Glutamatergic neuron (in vitro differentiated cells): ENCODE data around the gene WFIKKN2. TPM values are rescaled to one million over a fixed set of nuclear protein-coding genes. Genes with fewer than 3 reads are reported as not detected.
"Not testable (repeated sequence)": the region's sequence is repeated elsewhere in the genome, so short reads cannot be mapped to it uniquely, and the experiment has no call there.

Source experiments
- DNase-seq: peaks from one replicate; pipeline ENCODE4 v3.0.0; 2022
- H3K27ac Mint-ChIP-seq: one replicate; pipeline ENCODE4 v1.8.0; 2020; ENCODE audit warnings: mild to moderate bottlenecking, mixed read lengths, inconsistent platforms; ENCODE audit not compliant: unreplicated experiment
- H3K27me3 Mint-ChIP-seq: one replicate; pipeline ENCODE4 v1.8.0; 2020; ENCODE audit warnings: mild to moderate bottlenecking, moderate library complexity, mixed read lengths, inconsistent platforms; ENCODE audit not compliant: unreplicated experiment
- H3K36me3 Mint-ChIP-seq: one replicate; pipeline ENCODE4 v1.8.0; 2020; ENCODE audit warnings: mild to moderate bottlenecking, mixed read lengths, inconsistent platforms; ENCODE audit not compliant: unreplicated experiment
- H3K4me1 Mint-ChIP-seq: one replicate; pipeline ENCODE4 v1.8.0; 2020; ENCODE audit warnings: mild to moderate bottlenecking, low read depth, mixed read lengths, inconsistent platforms; ENCODE audit not compliant: unreplicated experiment
- H3K4me3 Mint-ChIP-seq: one replicate; pipeline ENCODE4 v1.8.0; 2020; ENCODE audit warnings: mild to moderate bottlenecking, mixed read lengths, inconsistent platforms; ENCODE audit not compliant: unreplicated experiment
- H3K9me3 Mint-ChIP-seq: one replicate; pipeline ENCODE4 v1.8.0; 2020; ENCODE audit warnings: mild to moderate bottlenecking, moderate library complexity, mixed read lengths, inconsistent platforms; ENCODE audit not compliant: unreplicated experiment
- CTCF ChIP-seq: fragments of 200-600 bp; sonication (generic); IDR thresholded peaks from one replicate; pipeline ENCODE4 v1.5.0; 2021; ENCODE audit not compliant: partially characterized antibody, unreplicated experiment
- total RNA-seq: library from RNA; stranded (reverse); fragmentation: NEBNext Ultra II Directional; extraction: Animal tissue kit (Norgen Biotek cat#: 25700); gene quantifications from one replicate; pipeline ENCODE4 v1.2.1, GENCODE V29; 2021; ENCODE audit not compliant: unreplicated experiment

The WFIKKN2 gene
- total RNA-seq, 1 donor from 2014 or later, result 3.5 TPM

GRCh38 chr17:50799582-50799981 lies 35.8 kb upstream of the WFIKKN2 start:
- Mint-ChIP-seq H3K36me3 (no peaks in the 10 kb centered on the region), H3K9me3 (peaks cover 3% of the 10 kb centered on the region), H3K4me3 (no peak overlapping the region), H3K27ac (no peak overlapping the region), H3K4me1 (peaks cover 11% of the 10 kb centered on the region), H3K27me3 (peaks cover 8% of the 10 kb centered on the region)
- no peak for DNase-seq
- TF ChIP-seq CTCF, result no peak

- H3K36me3 Mint-ChIP-seq, result no peaks in the 10 kb centered on the region
- H3K9me3 Mint-ChIP-seq, result peaks cover 3% of the 10 kb centered on the region
- no peak for DNase-seq
- TF ChIP-seq CTCF, result no peak
- H3K4me3 Mint-ChIP-seq, result no peak overlapping the region
- peaks cover 11% of the 10 kb centered on the region for H3K4me1 Mint-ChIP-seq
- H3K27ac Mint-ChIP-seq, result no peak overlapping the region
- H3K27me3 Mint-ChIP-seq, result peaks cover 8% of the 10 kb centered on the region
These were observed 35.1 kb upstream of the WFIKKN2 start for GRCh38 chr17:50800196-50800700.

GRCh38 chr17:50802609-50803571 lies 32.5 kb upstream of the WFIKKN2 start:
- Mint-ChIP-seq H3K4me3 (no peak overlapping the region), H3K27me3 (peaks cover 8% of the 10 kb centered on the region), H3K36me3 (no peaks in the 10 kb centered on the region), H3K4me1 (peaks cover 7% of the 10 kb centered on the region), H3K27ac (no peak overlapping the region), H3K9me3 (peaks cover 3% of the 10 kb centered on the region)
- TF ChIP-seq CTCF, result no peak
- DNase-seq, result no peak

- Mint-ChIP-seq H3K9me3 (peaks cover 3% of the 10 kb centered on the region), H3K36me3 (no peaks in the 10 kb centered on the region), H3K27me3 (peaks cover 8% of the 10 kb centered on the region), H3K4me3 (no peak overlapping the region), H3K27ac (no peak overlapping the region), H3K4me1 (peaks cover 7% of the 10 kb centered on the region)
- TF ChIP-seq CTCF, result no peak
- no peak for DNase-seq
These were observed 31.7 kb upstream of the WFIKKN2 start for GRCh38 chr17:50803676-50804075.

GRCh38 chr17:50804749-50805475 lies 30.5 kb upstream of the WFIKKN2 start:
- not testable (repeated sequence) for H3K27ac Mint-ChIP-seq, DNase-seq, H3K27me3 Mint-ChIP-seq, H3K36me3 Mint-ChIP-seq, H3K4me1 Mint-ChIP-seq, H3K4me3 Mint-ChIP-seq, H3K9me3 Mint-ChIP-seq
